Glomerular visceral epithelial cell (primary cell): Measurements from ENCODE around the gene NOVA2.

ENCODE experiments used
- DNase-seq: peaks from one replicate; pipeline ENCODE4 v3.0.0-alpha.2; 2016; ENCODE audit errors: extremely low spot score

The NOVA2 gene

DNA sequence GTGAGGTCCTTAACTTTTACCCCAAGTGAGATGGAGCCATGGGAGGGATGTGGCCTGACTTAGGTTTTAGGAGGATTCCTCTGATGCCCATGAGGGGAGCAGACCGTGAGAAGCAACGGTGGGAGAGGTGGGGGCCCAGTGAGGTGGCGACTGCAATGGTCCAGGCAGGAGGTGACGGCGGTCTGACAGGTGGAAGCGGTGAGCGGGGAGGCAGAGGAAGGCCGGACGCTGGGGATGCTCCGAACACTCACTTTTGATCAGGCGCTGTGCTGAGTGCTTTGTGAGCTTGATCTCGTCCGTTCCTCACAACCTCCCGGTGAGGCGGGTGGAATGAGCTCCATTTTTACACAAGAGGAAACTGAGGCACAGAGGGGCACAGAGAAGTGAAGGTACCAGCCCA lies 11.6 kb downstream of the NOVA2 start:
- no peak for DNase-seq

GRCh38 chr19:45960595-45961235 lies 12.9 kb downstream of the NOVA2 start:
- DNase-seq: no peak

DNA sequence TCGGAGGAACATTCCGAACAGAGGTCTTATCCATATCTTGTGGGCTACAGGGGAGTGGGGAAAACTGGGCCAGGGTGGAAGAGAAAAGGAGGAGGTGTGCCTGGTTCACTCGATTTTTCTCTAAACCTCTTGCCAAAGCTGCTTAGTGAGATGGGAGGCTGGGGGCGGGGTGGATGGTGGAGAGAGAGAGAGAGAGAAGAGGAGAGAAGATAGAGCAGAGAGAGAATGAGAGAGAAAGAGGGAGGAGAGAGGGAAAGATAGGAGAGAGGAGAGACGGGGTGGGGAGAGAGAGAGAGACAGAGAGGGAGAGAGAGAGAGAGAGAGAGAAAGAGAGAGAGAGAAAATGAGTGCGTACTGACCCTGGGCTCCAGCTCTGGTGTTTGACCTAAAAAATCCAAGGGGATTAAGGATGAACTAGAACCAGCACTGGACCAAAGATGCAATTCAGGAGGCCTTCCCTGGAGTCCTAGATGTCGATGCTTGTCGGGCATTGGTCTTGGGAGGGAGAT lies 14.1 kb downstream of the NOVA2 start:
- DNase-seq: no peak

- DNase-seq: no peak
These were observed 14.7 kb downstream of the NOVA2 start for GRCh38 chr19:45958769-45959516.

- DNase-seq: no peak
These were observed 15.3 kb downstream of the NOVA2 start for GRCh38 chr19:45958320-45958719.

GRCh38 chr19:45955905-45956608 lies 17.6 kb downstream of the NOVA2 start:
- DNase-seq: no peak

DNA sequence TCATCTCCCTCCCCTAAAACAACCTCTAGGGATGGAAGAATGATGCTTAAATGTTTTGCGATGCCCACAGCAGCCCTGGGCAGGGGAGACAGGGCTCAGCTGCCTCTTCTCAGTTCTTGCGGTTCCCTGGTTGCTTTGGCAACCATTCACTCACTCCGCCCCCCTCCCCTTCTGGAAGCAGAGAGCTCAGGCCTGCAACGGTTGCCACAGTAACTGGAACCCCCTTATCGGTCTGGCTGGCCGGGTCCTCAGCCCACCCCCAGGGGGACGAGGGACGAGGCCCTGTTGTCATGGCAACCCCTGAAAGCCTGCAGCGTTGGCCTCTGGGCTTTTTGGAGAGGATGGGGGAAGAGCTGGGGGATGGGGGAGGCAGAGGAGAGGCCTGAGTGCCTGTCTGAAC lies 19.5 kb downstream of the NOVA2 start:
- no peak for DNase-seq

- no peak for DNase-seq
These were observed 20.0 kb downstream of the NOVA2 start for GRCh38 chr19:45953676-45954075.

- peak; percentile 46 for DNase-seq
These were observed 20.8 kb downstream of the NOVA2 start for GRCh38 chr19:45952686-45953505.

DNA sequence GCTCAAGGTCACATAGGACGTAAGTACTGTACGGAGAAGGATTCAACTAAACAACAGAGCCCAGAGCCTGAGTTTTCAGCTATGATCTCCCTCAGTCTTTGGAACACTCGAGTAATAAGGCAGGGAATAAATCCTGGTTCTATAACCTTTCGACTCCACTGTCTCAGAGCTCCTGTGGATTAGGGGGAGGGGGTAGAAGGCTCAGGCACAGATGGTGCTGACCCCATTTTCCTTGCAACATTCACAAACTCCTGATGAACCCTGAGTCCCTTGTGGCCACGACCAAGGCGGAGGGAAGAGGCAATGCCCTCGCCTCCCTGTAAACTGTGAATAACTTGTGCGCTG lies 21.4 kb downstream of the NOVA2 start:
- DNase-seq: no peak

GRCh38 chr19:45947926-45948325 lies 25.7 kb downstream of the NOVA2 start:
- DNase-seq: peak; percentile 19

- no peak for DNase-seq
These were observed 33.2 kb downstream of the NOVA2 start for GRCh38 chr19:45940515-45940805.

DNA sequence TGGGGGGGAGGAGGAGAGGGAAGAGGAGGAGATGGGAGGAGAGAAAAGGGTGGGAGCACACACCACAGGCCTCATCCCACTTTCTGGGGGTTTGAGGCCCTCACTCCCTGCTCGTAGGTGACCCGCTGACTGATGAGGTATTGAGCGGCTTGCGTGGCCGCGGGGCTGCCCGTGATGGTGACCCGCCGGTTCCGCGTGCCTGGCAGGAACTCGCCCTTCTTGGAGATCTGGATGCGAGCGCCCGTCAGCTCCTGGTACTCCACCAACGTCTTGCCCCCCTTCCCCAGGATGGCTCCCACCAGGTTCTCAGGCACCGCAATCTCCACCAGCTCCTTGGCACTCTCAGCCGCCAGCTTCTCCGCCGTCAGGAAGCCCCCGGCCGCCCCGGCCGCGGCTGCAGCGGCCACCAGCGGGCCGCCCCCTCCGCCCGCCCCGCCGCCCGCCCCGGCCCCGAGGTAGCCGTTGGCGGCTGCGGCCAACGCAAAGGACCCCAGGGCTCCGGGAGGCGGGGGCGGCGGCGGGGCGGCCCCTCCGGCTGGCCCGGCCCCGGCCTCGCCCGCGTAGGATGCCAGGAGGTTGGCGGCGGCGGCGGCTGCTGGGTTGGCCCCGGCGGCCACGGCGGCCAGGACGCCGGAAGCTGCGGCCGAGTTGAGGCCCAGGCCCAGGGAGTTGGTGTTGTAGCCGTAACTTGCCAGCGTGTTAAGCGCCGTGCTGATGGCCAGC lies 33.7 kb downstream of the NOVA2 start:
- DNase-seq: no peak

DNA sequence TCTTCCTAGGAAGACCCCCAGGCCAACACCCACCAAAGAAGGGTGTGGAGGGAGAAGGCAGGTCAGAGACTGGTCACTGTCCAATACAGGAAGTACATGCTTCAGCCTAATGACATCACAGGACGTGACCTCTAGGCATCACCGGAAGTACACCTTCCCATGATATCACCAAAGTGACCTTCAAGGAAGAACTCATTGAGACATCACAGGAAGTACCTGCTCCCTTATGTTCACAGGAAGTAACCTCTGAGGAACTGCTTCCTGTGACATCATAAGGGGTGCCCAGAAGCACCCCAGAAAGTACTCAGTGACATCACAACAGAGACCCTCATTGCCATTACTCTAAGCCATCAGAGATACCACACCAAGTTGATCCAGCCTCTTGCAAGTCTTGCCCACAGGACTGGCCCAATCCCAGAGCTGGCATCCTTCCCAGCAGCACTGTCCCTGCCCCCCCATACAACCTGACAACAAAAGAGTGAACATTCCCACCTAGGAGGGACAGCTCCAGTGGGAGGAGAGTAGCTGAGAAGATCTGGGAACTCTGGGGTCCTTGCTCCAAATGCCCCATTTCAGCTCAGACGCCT lies 34.8 kb downstream of the NOVA2 start:
- no peak for DNase-seq

GRCh38 chr19:45935267-45935666 lies 38.4 kb downstream of the NOVA2 start:
- DNase-seq: no peak

GRCh38 chr19:45934551-45935230 lies 39.0 kb downstream of the NOVA2 start:
- no peak for DNase-seq

GRCh38 chr19:45933759-45934158 lies 39.9 kb downstream of the NOVA2 start:
- no peak for DNase-seq

DNA sequence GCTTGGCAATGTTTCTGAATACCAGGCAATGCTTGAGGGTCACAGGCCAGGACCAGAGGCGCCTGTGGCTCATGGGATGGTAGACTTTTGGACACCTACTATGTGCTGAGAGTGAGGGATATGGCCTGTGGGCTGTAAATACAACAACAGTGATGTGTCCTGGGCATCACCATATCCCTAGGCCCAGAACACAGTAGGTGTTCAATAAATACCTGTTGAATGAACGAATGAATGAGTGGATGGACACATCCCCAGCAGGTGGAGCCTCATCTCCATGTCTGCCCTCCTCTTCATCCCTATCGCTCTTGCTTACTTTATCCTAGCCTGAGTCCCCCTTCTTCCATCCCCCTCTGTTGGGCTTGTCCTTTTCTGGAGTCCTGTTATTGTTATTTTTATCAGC lies 42.6 kb downstream of the NOVA2 start:
- no peak for DNase-seq

GRCh38 chr19:45929247-45929646 lies 44.4 kb downstream of the NOVA2 start:
- DNase-seq: no peak

DNA sequence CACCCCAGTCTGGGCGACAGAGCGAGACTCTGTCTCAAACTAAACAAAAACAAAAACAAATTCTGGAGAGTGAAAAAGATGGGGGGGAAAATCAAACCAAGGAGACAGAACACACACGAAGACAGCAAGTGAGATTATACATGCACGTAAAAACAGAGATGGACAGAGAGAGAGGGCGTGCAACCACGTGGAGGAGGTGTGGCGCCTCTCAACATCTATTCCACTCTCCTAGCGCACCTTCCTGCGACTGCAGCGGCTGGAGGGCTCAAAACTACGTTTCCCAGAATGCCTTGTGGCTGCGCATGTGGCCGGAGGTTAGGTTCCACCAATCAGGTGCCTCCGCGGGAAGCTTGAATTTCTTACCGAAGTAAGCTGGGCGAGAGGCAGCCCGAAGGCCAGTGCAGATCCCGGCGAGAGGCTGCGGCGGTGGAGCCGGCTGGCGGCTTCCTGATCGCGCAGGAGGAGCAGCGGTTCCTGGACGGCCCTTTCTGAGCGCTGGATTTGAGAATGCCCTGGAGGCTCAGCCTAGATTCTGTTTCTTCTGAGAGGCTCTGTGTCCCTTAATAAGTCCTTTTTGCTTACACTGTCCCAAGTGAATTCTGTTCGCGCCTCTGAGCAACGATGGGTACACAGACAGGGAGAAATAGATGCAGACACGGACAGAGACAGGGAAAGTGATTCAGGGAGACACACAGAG lies 46.0 kb downstream of the NOVA2 start:
- peak; percentile 90 for DNase-seq
